B cell (primary cell): ENCODE measurements around the gene POM121.
"Not testable (repeated sequence)": the region's sequence is repeated elsewhere in the genome, so short reads cannot be mapped to it uniquely, and the experiment has no call there.

Experiments used
- EZH2 ChIP-seq: IDR thresholded peaks from 2 replicates; pipeline ENCODE4 v1.6.1; 2012; ENCODE audit warnings: borderline replicate concordance, low read depth, mild to moderate bottlenecking, moderate library complexity, low read length; ENCODE audit not compliant: insufficient read depth, poor library complexity, severe bottlenecking
- TF ChIP-seq, protein P1 (sequence below): fragments of 200-600 bp; IDR thresholded peaks from one replicate; pipeline ENCODE4 v1.8.0; 2022; ENCODE audit warnings: antibody characterized with exemption, mild to moderate bottlenecking

DNA sequence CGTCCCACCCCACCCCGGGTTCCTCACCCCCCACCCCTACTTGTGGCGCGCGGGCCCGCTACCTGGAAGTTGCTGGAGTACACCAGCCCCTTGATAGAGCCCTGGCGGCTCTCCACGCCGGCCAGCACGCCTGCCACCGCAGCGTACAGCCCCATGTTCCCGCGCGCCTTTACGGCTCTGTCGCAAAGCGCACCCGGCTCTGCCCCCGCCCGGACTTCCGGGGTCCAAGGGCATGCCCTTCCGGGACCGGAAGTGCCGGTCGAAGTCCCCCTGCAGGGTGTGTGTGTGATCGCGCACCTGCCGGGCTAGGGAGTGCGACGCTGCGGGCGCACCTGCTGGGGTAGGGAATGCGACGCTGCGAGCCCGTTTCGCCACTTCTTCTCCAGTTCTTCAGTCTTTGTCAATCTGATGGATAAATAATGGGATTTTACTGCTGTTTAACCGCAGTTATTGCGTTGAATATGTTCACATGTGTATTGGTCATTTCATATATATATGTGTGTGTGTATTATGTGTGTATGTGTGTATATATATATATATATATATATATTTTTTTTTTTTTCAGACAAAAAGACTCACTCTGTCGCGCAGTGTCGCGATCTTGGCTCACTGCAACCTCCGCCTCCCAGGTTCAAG lies 29.8 kb downstream of the POM121 start:
- TF ChIP-seq, protein P1, sequence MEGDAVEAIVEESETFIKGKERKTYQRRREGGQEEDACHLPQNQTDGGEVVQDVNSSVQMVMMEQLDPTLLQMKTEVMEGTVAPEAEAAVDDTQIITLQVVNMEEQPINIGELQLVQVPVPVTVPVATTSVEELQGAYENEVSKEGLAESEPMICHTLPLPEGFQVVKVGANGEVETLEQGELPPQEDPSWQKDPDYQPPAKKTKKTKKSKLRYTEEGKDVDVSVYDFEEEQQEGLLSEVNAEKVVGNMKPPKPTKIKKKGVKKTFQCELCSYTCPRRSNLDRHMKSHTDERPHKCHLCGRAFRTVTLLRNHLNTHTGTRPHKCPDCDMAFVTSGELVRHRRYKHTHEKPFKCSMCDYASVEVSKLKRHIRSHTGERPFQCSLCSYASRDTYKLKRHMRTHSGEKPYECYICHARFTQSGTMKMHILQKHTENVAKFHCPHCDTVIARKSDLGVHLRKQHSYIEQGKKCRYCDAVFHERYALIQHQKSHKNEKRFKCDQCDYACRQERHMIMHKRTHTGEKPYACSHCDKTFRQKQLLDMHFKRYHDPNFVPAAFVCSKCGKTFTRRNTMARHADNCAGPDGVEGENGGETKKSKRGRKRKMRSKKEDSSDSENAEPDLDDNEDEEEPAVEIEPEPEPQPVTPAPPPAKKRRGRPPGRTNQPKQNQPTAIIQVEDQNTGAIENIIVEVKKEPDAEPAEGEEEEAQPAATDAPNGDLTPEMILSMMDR = not testable (repeated sequence)
- TF ChIP-seq EZH2 = not testable (repeated sequence)
